Fibroblast of lung (primary cell): ENCODE results near the gene GTF2A1. TPM values are rescaled to one million over a fixed set of nuclear protein-coding genes. Genes with fewer than 3 reads are reported as not detected.

Experiments used
- DNase-seq, 2 donors: peaks; one replicate each; pipeline versions ENCODE4 v3.0.0 to v3.0.0-alpha.2; 2010; ENCODE audit warnings: low read depth in 2 of 2
- H2AFZ ChIP-seq: 2 replicates; pipeline ENCODE4 v1.5.1; 2012; ENCODE audit warnings: low read length, control low read depth, inconsistent platforms
- H3K27ac ChIP-seq: 2 replicates; pipeline ENCODE4 v1.5.1; 2011; ENCODE audit warnings: low read length, control low read depth; ENCODE audit not compliant: insufficient read depth
- H3K27me3 ChIP-seq: 2 replicates; pipeline ENCODE4 v1.5.1; 2011; ENCODE audit warnings: mild to moderate bottlenecking, low read length; ENCODE audit not compliant: control insufficient read depth, insufficient read depth
- H3K36me3 ChIP-seq: 2 replicates; pipeline ENCODE4 v1.5.1; 2011; ENCODE audit warnings: low read length; ENCODE audit not compliant: control insufficient read depth, insufficient read depth
- H3K4me1 ChIP-seq: 2 replicates; pipeline ENCODE4 v1.5.1; 2011; ENCODE audit warnings: low read length; ENCODE audit not compliant: control insufficient read depth, insufficient read depth; ENCODE audit errors: extremely low read depth
- H3K4me2 ChIP-seq: 2 replicates; pipeline ENCODE4 v1.5.1; 2011; ENCODE audit warnings: low read length, control low read depth; ENCODE audit not compliant: insufficient read depth; ENCODE audit errors: extremely low read depth
- H3K4me3 ChIP-seq, 4 experiments: fragments of 200-600 bp in 1 of 4; sonication (generic) in 1 of 4; replicated peaks in 1 of 4; 2 replicates each; pipeline ENCODE4 v1.5.1; 2011 to 2016; ENCODE audit warnings: low read length in 4 of 4, low read depth in 3 of 4, mild to moderate bottlenecking in 3 of 4, control low read depth in 2 of 4, inconsistent platforms in 1 of 4, mixed read lengths in 1 of 4; ENCODE audit not compliant: insufficient read depth in 1 of 4; ENCODE audit errors: control extremely low read depth in 1 of 4
- H3K79me2 ChIP-seq: 2 replicates; pipeline ENCODE4 v1.5.1; 2012; ENCODE audit warnings: mild to moderate bottlenecking, low read length, inconsistent platforms; ENCODE audit not compliant: control insufficient read depth, insufficient read depth
- H3K9ac ChIP-seq: 2 replicates; pipeline ENCODE4 v1.5.1; 2011; ENCODE audit warnings: mild to moderate bottlenecking, low read length, control low read depth; ENCODE audit not compliant: insufficient read depth
- H3K9me3 ChIP-seq: 2 replicates; pipeline ENCODE4 v1.5.1; 2012; ENCODE audit warnings: low read depth, low read length; ENCODE audit not compliant: control insufficient read depth, insufficient read depth
- H4K20me1 ChIP-seq: 2 replicates; pipeline ENCODE4 v1.5.1; 2011; ENCODE audit warnings: low read length; ENCODE audit not compliant: control insufficient read depth, insufficient read depth; ENCODE audit errors: extremely low read depth
- CTCF ChIP-seq, 2 donors: IDR thresholded peaks in 1 of 2; conservative IDR thresholded peaks in 1 of 2; 1 replicate in 1 of 2; 2 replicates in 1 of 2; pipeline ENCODE4 v1.5.1; 2011 to 2012; ENCODE audit warnings: low read length in 2 of 2, control low read depth in 1 of 2, inconsistent platforms in 1 of 2, low read depth in 1 of 2, mild to moderate bottlenecking in 1 of 2
- EZH2 ChIP-seq: IDR thresholded peaks from 2 replicates; pipeline ENCODE4 v1.5.1; 2012; ENCODE audit warnings: low read length, control low read depth, mild to moderate bottlenecking; ENCODE audit errors: missing control alignments
- polyA minus RNA-seq: library from RNA; depleted of rRNA, polyadenylated mRNA; stranded (reverse); fragments of >200 nt; gene quantifications from 2 replicates; pipeline ENCODE4 v1.2.3, GENCODE V29; 2011; ENCODE audit warnings: low replicate concordance
- polyA plus RNA-seq, 2 donors: library from polyadenylated mRNA; depleted of rRNA in 1 of 2; stranded (reverse) in 1 of 2; unstranded in 1 of 2; fragments of >200 nt; gene quantifications; 2 replicates each; pipeline ENCODE4 v1.2.1, GENCODE V29; 2011 to 2012; ENCODE audit warnings: missing spikeins in 1 of 2
- total RNA-seq: library from RNA; depleted of rRNA; stranded (reverse); fragments of >200 nt; gene quantifications from 2 replicates; pipeline ENCODE4 v1.2.1, GENCODE V29; 2014

GTF2A1 gene
- 25.2 and 32.7 TPM in 2 replicates for total RNA-seq
- 23.2 and 25.0 TPM in 2 replicates for polyA plus RNA-seq
- polyA plus RNA-seq (2012): 21.7 and 22.5 TPM in 2 replicates
- polyA minus RNA-seq: 21.6 and 25.6 TPM in 2 replicates

GRCh38 chr14:81220830-81221578, at the start of gene GTF2A1:
TSS of gene GTF2A1 (minus strand) at chr14:81220959. CDS start at chr14:81220518, 441 bp downstream.
- peaks cover 31% of the 10 kb centered on the region for H3K79me2 ChIP-seq
- H4K20me1 ChIP-seq: no peaks in the 10 kb centered on the region
- peak within 1 kb of the TSS; percentile 95 for H3K9ac ChIP-seq
- DNase-seq: peak; percentile 95 to 97
- H2AFZ ChIP-seq: peak within 1 kb of the TSS; percentile 95
- H3K36me3 ChIP-seq: no peaks in the 10 kb centered on the region
- H3K4me3 ChIP-seq: peak within 1 kb of the TSS; percentile 82 to 98 (median 86)
- peak within 1 kb of the TSS; percentile 85 for H3K4me2 ChIP-seq
- no peaks in the 10 kb centered on the region for H3K9me3 ChIP-seq
- peak within 1 kb of the TSS; percentile 99 for H3K27ac ChIP-seq
- no peak for TF ChIP-seq CTCF (conservative IDR thresholded peaks at IDR 0.05 in 1 of 2, IDR thresholded peaks at IDR 0.05 in 1 of 2; ENCODE audit: low read depth in 1 of 2, low read length in 2 of 2)
- no peak for TF ChIP-seq EZH2
- H3K27me3 ChIP-seq: no peaks in the 10 kb centered on the region
- H3K4me1 ChIP-seq: no peaks in the 10 kb centered on the region

- Histone ChIP-seq H3K27me3 (no peaks in the 10 kb centered on the region), H3K9me3 (no peaks in the 10 kb centered on the region), H4K20me1 (no peaks in the 10 kb centered on the region), H3K4me3 (no peak overlapping the region), H3K79me2 (no peaks in the 10 kb centered on the region), H3K4me1 (no peaks in the 10 kb centered on the region), H3K4me2 (no peak overlapping the region), H3K27ac (no peak overlapping the region), H3K9ac (no peak overlapping the region), H3K36me3 (no peaks in the 10 kb centered on the region), H2AFZ (no peak overlapping the region)
- TF ChIP-seq CTCF (conservative IDR thresholded peaks at IDR 0.05 in 1 of 2, IDR thresholded peaks at IDR 0.05 in 1 of 2; ENCODE audit: low read depth in 1 of 2, low read length in 2 of 2): no peak
- DNase-seq: no peak
These were observed 49.2 kb upstream of the GTF2A1 start for GRCh38 chr14:81269979-81270375.

- H4K20me1 ChIP-seq: no peaks in the 10 kb centered on the region
- H3K4me3 ChIP-seq: no peak overlapping the region
- no peaks in the 10 kb centered on the region for H3K9me3 ChIP-seq
- H3K79me2 ChIP-seq: no peaks in the 10 kb centered on the region
- no peak overlapping the region for H3K4me2 ChIP-seq
- no peaks in the 10 kb centered on the region for H3K4me1 ChIP-seq
- peak; percentile 57 to 78 for DNase-seq
- TF ChIP-seq EZH2 (no peak), CTCF (conservative IDR thresholded peaks at IDR 0.05 in 1 of 2, IDR thresholded peaks at IDR 0.05 in 1 of 2; ENCODE audit: low read depth in 1 of 2, low read length in 2 of 2) (peak; percentile 69 to 73)
- H2AFZ ChIP-seq: no peak overlapping the region
- H3K27ac ChIP-seq: no peak overlapping the region
- H3K27me3 ChIP-seq: no peaks in the 10 kb centered on the region
- no peak overlapping the region for H3K9ac ChIP-seq
- no peaks in the 10 kb centered on the region for H3K36me3 ChIP-seq
These were observed 48.6 kb upstream of the GTF2A1 start for GRCh38 chr14:81269100-81269978.
